Neural progenitor cell (in vitro differentiated cells): Measurements from ENCODE around the gene PARP6. TPM values are rescaled to one million over a fixed set of nuclear protein-coding genes. Genes with fewer than 3 reads are reported as not detected.
A peak's percentile ranks its signal among the peaks of the same experiment; 100 is the strongest.

Source experiments
- DNase-seq: peaks from one replicate; pipeline ENCODE4 v3.0.0-alpha.2; 2016; ENCODE audit warnings: low spot score
- H2AFZ ChIP-seq: fragments of 200-600 bp; sonication (generic); replicated peaks from 2 replicates; pipeline ENCODE4 v1.6.1; 2016; ENCODE audit warnings: antibody characterized with exemption
- H3F3A ChIP-seq: fragments of 200-600 bp; sonication (generic); 2 replicates; pipeline ENCODE4 v1.6.1; 2016; ENCODE audit warnings: antibody characterized with exemption, low read depth
- H3K27ac ChIP-seq: fragments of 200-600 bp; sonication (generic); 2 replicates; pipeline ENCODE4 v1.5.1; 2016; ENCODE audit warnings: mild to moderate bottlenecking
- H3K27me3 ChIP-seq: fragments of 200-600 bp; sonication (generic); 2 replicates; pipeline ENCODE4 v1.6.1; 2016; ENCODE audit warnings: mild to moderate bottlenecking, moderate library complexity
- H3K36me3 ChIP-seq: fragments of 200-600 bp; sonication (generic); 2 replicates; pipeline ENCODE4 v1.5.1; 2016
- H3K4me1 ChIP-seq: fragments of 200-600 bp; sonication (generic); 2 replicates; pipeline ENCODE4 v1.6.1; 2016; ENCODE audit warnings: mixed run types
- H3K4me2 ChIP-seq: fragments of 200-600 bp; sonication (generic); 2 replicates; pipeline ENCODE4 v1.6.1; 2016
- H3K4me3 ChIP-seq: fragments of 200-600 bp; sonication (generic); 2 replicates; pipeline ENCODE4 v1.5.1; 2016
- H3K79me2 ChIP-seq: fragments of 200-600 bp; sonication (generic); 2 replicates; pipeline ENCODE4 v1.6.1; 2016; ENCODE audit warnings: low read depth
- H3K9ac ChIP-seq: fragments of 200-600 bp; sonication (generic); 2 replicates; pipeline ENCODE4 v1.6.1; 2016
- H3K9me3 ChIP-seq: fragments of 200-600 bp; sonication (generic); 2 replicates; pipeline ENCODE4 v1.5.1; 2016; ENCODE audit warnings: low read depth
- H4K20me1 ChIP-seq: fragments of 200-600 bp; sonication (generic); 2 replicates; pipeline ENCODE4 v1.6.1; 2016; ENCODE audit warnings: low read depth
- H3K27ac Mint-ChIP-seq: 3 replicates; pipeline ENCODE4 v1.8.0; 2021; ENCODE audit warnings: mixed read lengths
- H3K27me3 Mint-ChIP-seq: 2 replicates; pipeline ENCODE4 v1.8.0; 2022; ENCODE audit warnings: low read depth, mild to moderate bottlenecking, inconsistent platforms, moderate library complexity, mixed read lengths; ENCODE audit not compliant: insufficient read depth
- H3K36me3 Mint-ChIP-seq: 3 replicates; pipeline ENCODE4 v1.8.0; 2021; ENCODE audit warnings: mixed read lengths
- H3K4me1 Mint-ChIP-seq: 3 replicates; pipeline ENCODE4 v1.8.0; 2021; ENCODE audit warnings: mixed read lengths
- H3K4me3 Mint-ChIP-seq: 3 replicates; pipeline ENCODE4 v1.8.0; 2021; ENCODE audit warnings: mild to moderate bottlenecking, moderate library complexity, mixed read lengths
- H3K9me3 Mint-ChIP-seq: 3 replicates; pipeline ENCODE4 v1.8.0; 2020; ENCODE audit warnings: mixed read lengths
- EZH2 ChIP-seq: fragments of 200-600 bp; sonication (generic); IDR thresholded peaks from 2 replicates; pipeline ENCODE4 v1.6.1; 2017; ENCODE audit warnings: antibody characterized with exemption, mild to moderate bottlenecking, moderate library complexity
- EZH2phosphoT487 ChIP-seq: fragments of 200-600 bp; sonication (generic); IDR thresholded peaks from 2 replicates; pipeline ENCODE4 v1.6.1; 2017; ENCODE audit warnings: antibody characterized with exemption
- total RNA-seq: library from RNA; depleted of rRNA; stranded (reverse); fragments of >200 nt; gene quantifications from 2 replicates; pipeline ENCODE4 v1.2.3, GENCODE V29; 2015; ENCODE audit warnings: low replicate concordance
- TF ChIP-seq, protein P1 (sequence below): fragments of 200-600 bp; sonication (generic); IDR thresholded peaks from 2 replicates; pipeline ENCODE4 v1.5.1; 2017; ENCODE audit warnings: antibody characterized with exemption, mild to moderate bottlenecking

Gene PARP6
- total RNA-seq, 1 donor from 2014 or later, result 38.6 TPM

GRCh38 chr15:72230197-72231065 lies 41.9 kb downstream of the PARP6 start:
- peak; percentile 91 for DNase-seq
- H3K4me3 Mint-ChIP-seq, result peak overlapping the region; percentile 96
- no peaks in the 10 kb centered on the region for H3K36me3 ChIP-seq
- H3K27me3 Mint-ChIP-seq, result peaks cover 5% of the 10 kb centered on the region
- peaks cover 50% of the 10 kb centered on the region for H3K4me1 Mint-ChIP-seq
- peak overlapping the region; percentile 73 for H3K9ac ChIP-seq
- peaks cover 43% of the 10 kb centered on the region for H3K27me3 ChIP-seq
- no peaks in the 10 kb centered on the region for H3K9me3 Mint-ChIP-seq
- peaks cover 54% of the 10 kb centered on the region for H3K79me2 ChIP-seq
- peaks cover 11% of the 10 kb centered on the region for H3K36me3 Mint-ChIP-seq
- peak overlapping the region; percentile 71 for H3K27ac ChIP-seq
- H3K4me1 ChIP-seq, result peaks cover 42% of the 10 kb centered on the region
- H4K20me1 ChIP-seq, result peaks cover 55% of the 10 kb centered on the region
- peaks cover 43% of the 10 kb centered on the region for H3F3A ChIP-seq
- H3K4me2 ChIP-seq, result peak overlapping the region; percentile 98
- no peak overlapping the region for H2AFZ ChIP-seq
- TF ChIP-seq, protein P1, sequence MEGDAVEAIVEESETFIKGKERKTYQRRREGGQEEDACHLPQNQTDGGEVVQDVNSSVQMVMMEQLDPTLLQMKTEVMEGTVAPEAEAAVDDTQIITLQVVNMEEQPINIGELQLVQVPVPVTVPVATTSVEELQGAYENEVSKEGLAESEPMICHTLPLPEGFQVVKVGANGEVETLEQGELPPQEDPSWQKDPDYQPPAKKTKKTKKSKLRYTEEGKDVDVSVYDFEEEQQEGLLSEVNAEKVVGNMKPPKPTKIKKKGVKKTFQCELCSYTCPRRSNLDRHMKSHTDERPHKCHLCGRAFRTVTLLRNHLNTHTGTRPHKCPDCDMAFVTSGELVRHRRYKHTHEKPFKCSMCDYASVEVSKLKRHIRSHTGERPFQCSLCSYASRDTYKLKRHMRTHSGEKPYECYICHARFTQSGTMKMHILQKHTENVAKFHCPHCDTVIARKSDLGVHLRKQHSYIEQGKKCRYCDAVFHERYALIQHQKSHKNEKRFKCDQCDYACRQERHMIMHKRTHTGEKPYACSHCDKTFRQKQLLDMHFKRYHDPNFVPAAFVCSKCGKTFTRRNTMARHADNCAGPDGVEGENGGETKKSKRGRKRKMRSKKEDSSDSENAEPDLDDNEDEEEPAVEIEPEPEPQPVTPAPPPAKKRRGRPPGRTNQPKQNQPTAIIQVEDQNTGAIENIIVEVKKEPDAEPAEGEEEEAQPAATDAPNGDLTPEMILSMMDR, result peak; percentile 16
- no peak for TF ChIP-seq EZH2phosphoT487
- peak; percentile 46 for TF ChIP-seq EZH2
- H3K27ac Mint-ChIP-seq, result peak overlapping the region; percentile 78
- peak overlapping the region; percentile 95 for H3K4me3 ChIP-seq
- no peaks in the 10 kb centered on the region for H3K9me3 ChIP-seq

DNA sequence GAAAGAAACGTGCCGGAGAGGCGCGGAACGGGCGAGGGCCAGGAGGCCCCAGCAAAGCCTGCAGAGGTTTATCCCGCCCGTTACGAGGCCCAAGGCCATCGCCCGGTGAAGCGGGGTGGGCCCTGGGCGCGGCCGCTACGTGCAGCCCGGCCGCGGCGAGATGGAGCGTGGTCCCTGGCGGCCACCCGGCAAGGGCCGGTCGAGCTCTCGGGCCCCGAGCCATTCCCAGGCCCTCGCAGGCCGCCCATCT lies 42.5 kb downstream of the PARP6 start:
- peak overlapping the region; percentile 73 for H3K9ac ChIP-seq
- peak overlapping the region; percentile 98 for H3K4me2 ChIP-seq
- H3K27me3 ChIP-seq, result peaks cover 37% of the 10 kb centered on the region
- H3K9me3 ChIP-seq, result no peaks in the 10 kb centered on the region
- Mint-ChIP-seq H3K27ac (no peak overlapping the region), H3K4me1 (peaks cover 53% of the 10 kb centered on the region), H3K4me3 (peak overlapping the region; percentile 98), H3K9me3 (no peaks in the 10 kb centered on the region), H3K36me3 (peaks cover 11% of the 10 kb centered on the region), H3K27me3 (peaks cover 5% of the 10 kb centered on the region)
- H3F3A ChIP-seq, result peaks cover 43% of the 10 kb centered on the region
- no peak overlapping the region for H3K27ac ChIP-seq
- H2AFZ ChIP-seq, result no peak overlapping the region
- peaks cover 61% of the 10 kb centered on the region for H4K20me1 ChIP-seq
- H3K4me3 ChIP-seq, result peak overlapping the region; percentile 95
- H3K36me3 ChIP-seq, result no peaks in the 10 kb centered on the region
- H3K4me1 ChIP-seq, result peaks cover 42% of the 10 kb centered on the region
- peaks cover 60% of the 10 kb centered on the region for H3K79me2 ChIP-seq
- DNase-seq, result no peak
- TF ChIP-seq EZH2 (no peak), EZH2phosphoT487 (no peak)
- TF ChIP-seq, protein P1, result no peak

DNA sequence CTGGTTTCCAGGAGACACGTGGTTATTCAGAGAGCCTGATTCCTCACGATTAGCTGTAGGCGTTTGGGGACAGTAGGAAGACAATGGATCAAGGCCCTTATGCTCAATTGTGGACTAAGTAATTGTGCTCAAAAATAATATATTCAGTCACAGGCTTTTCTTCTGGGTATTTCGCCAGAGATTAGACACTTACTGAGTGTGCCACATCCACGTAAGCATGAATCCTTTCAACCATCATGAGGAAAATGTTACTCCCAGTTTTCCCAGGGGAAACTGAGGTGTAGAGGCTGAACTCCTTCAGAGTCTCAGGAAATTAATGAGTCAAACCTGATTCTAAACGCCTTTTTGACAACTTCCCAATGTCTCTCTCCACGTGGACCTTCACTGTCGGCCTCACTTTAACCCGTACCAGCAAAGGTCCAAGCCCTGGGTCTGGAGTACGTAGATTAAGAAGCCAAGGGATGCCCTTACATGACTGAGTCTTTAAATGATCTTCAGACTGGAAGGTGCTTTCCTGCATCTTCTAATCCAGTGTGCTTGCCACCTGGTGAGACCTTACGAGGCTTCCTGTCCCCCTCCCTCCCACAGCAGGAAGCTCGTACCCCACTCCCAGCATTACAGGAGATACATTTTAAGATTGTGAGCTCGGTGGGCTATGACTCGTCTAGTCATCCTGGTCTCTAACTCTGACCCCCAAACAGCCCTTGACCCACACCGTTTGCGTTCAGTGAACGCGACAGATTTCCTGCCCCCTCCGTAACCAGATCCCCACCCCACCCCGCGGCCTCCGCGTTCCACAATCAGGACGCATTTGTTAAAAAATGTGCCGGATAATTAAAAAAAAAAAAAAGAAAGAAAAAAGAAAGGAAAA lies 43.0 kb downstream of the PARP6 start:
- DNase-seq, result no peak
- Histone ChIP-seq H2AFZ (no peak overlapping the region), H3K4me1 (peaks cover 42% of the 10 kb centered on the region), H3K9ac (peak overlapping the region; percentile 73), H3K27me3 (peaks cover 31% of the 10 kb centered on the region), H3K36me3 (no peaks in the 10 kb centered on the region), H3K4me2 (peak overlapping the region; percentile 98), H3K27ac (no peak overlapping the region), H3K79me2 (peaks cover 65% of the 10 kb centered on the region), H3F3A (peaks cover 43% of the 10 kb centered on the region), H4K20me1 (peaks cover 67% of the 10 kb centered on the region), H3K4me3 (peak overlapping the region; percentile 95), H3K9me3 (no peaks in the 10 kb centered on the region)
- no peaks in the 10 kb centered on the region for H3K9me3 Mint-ChIP-seq
- H3K4me3 Mint-ChIP-seq, result peak overlapping the region; percentile 98
- H3K4me1 Mint-ChIP-seq, result peaks cover 54% of the 10 kb centered on the region
- peak overlapping the region; percentile 98 for H3K27ac Mint-ChIP-seq
- H3K36me3 Mint-ChIP-seq, result peaks cover 12% of the 10 kb centered on the region
- H3K27me3 Mint-ChIP-seq, result peaks cover 5% of the 10 kb centered on the region
- TF ChIP-seq EZH2phosphoT487 (no peak), EZH2 (no peak)
- TF ChIP-seq, protein P1, result no peak
